ENCODE measurements around the gene GOLGA6L2. TPM values are rescaled to one million over a fixed set of nuclear protein-coding genes. Genes with fewer than 3 reads are reported as not detected.

Gene GOLGA6L2
- total and polyA plus RNA-seq, 2 of the 8 experiments (the other 6 are each of a cell fraction or from before 2014, with no cell fraction given) = not detected

- no peak for TF ChIP-seq ATF3 (IDR thresholded peaks at IDR 0.05; ENCODE audit: insufficient read depth, low read depth, low read length)
These were observed 6.4 kb downstream of the GOLGA6L2 start (continued) for GRCh38 chr15:23440596-23440995.

All from H1 (cell line).